GM12865 (cell line): Measurements from ENCODE around the gene TRAF4.

Experiments
- DNase-seq: peaks from one replicate; pipeline ENCODE4 v3.0.0; 2010; ENCODE audit warnings: low read depth
- H3K4me3 ChIP-seq: 2 replicates; pipeline ENCODE4 v1.5.1; 2011; ENCODE audit warnings: mild to moderate bottlenecking, low read depth, low read length, control low read depth
- CTCF ChIP-seq: IDR thresholded peaks from 2 replicates; pipeline ENCODE4 v1.5.1; 2011; ENCODE audit warnings: low read length, control low read depth, low read depth, inconsistent platforms; ENCODE audit not compliant: insufficient read depth; ENCODE audit errors: missing control alignments

TRAF4 gene

GRCh38 chr17:28743243-28744103 is at the start of gene TRAF4:
TRAF4 (plus strand) TSS chr17:28744011; CDS start chr17:28744113, 102 bp downstream.
- TF ChIP-seq CTCF: no peak
- DNase-seq: peak; percentile 92
- peak within 1 kb of the TSS; percentile 98 for H3K4me3 ChIP-seq

GRCh38 chr17:28698253-28698941 is 45.4 kb upstream of the TRAF4 start:
- TF ChIP-seq CTCF: no peak
- H3K4me3 ChIP-seq: no peak overlapping the region
- DNase-seq: no peak

- TF ChIP-seq CTCF: no peak
- no peak overlapping the region for H3K4me3 ChIP-seq
- no peak for DNase-seq
Measured at GRCh38 chr17:28700278-28700677, 43.5 kb upstream of the TRAF4 start.

- TF ChIP-seq CTCF: no peak
- no peak overlapping the region for H3K4me3 ChIP-seq
- DNase-seq: no peak
Measured at GRCh38 chr17:28700830-28701492, 42.9 kb upstream of the TRAF4 start.

GRCh38 chr17:28702026-28702751 is 41.6 kb upstream of the TRAF4 start:
- DNase-seq: no peak
- TF ChIP-seq CTCF: no peak
- H3K4me3 ChIP-seq: no peak overlapping the region

- no peak for TF ChIP-seq CTCF
- DNase-seq: no peak
Measured at GRCh38 chr17:28702752-28703150, 41.1 kb upstream of the TRAF4 start.

More at GRCh38 chr17:28702752-28703150, 41.1 kb upstream of the TRAF4 start:
- H3K4me3 ChIP-seq: no peak overlapping the region
